Brain microvascular endothelial cell (primary cell): ENCODE data around the gene ARHGAP32.

ENCODE experiments used
- DNase-seq: peaks from one replicate; pipeline ENCODE4 v3.0.0-alpha.2; 2020
- H3K27ac ChIP-seq: fragments of 250-450 bp; sonication (Bioruptor Pico); 2 replicates; pipeline ENCODE4 v1.5.1; 2020; ENCODE audit warnings: mild to moderate bottlenecking, moderate library complexity
- H3K27me3 ChIP-seq: fragments of 250-450 bp; sonication (Bioruptor Pico); replicated peaks from 2 replicates; pipeline ENCODE4 v1.5.1; 2020; ENCODE audit warnings: mild to moderate bottlenecking
- H3K36me3 ChIP-seq: fragments of 250-450 bp; sonication (Bioruptor Pico); replicated peaks from 2 replicates; pipeline ENCODE4 v1.5.1; 2020; ENCODE audit warnings: mild to moderate bottlenecking
- H3K4me3 ChIP-seq: 2 replicates; pipeline ENCODE4 v1.5.1; 2011; ENCODE audit warnings: low read depth, mild to moderate bottlenecking, control low read depth, low read length, moderate library complexity
- CTCF ChIP-seq: IDR thresholded peaks from 2 replicates; pipeline ENCODE4 v1.5.1; 2011; ENCODE audit warnings: low read depth, mild to moderate bottlenecking, moderate library complexity, low read length, control low read depth, inconsistent platforms; ENCODE audit errors: missing control alignments
- in situ Hi-C: cut with HindIII; loops from 2 replicates; pipeline ENCODE4 v1.10.0; 2017; ENCODE audit warnings: low sequenced_read_pairs, low pct_ligation_motif_present

ARHGAP32 gene

GRCh38 chr11:128919216-128919615, 272.9 kb downstream of the ARHGAP32 start:
- DNase-seq, result no peak
- no peak for TF ChIP-seq CTCF
- no peaks in the 10 kb centered on the region for H3K36me3 ChIP-seq
- peaks cover under 1% of the 10 kb centered on the region for H3K27me3 ChIP-seq
- in situ Hi-C loops, result no loop called here
- H3K27ac ChIP-seq, result no peak overlapping the region
- H3K4me3 ChIP-seq, result no peak overlapping the region

GRCh38 chr11:128917144-128917724, 274.9 kb downstream of the ARHGAP32 start:
- H3K27me3 ChIP-seq, result no peaks in the 10 kb centered on the region
- in situ Hi-C loops, result no loop called here
- TF ChIP-seq CTCF, result no peak
- no peak for DNase-seq
- no peak overlapping the region for H3K27ac ChIP-seq
- H3K36me3 ChIP-seq, result no peaks in the 10 kb centered on the region
- H3K4me3 ChIP-seq, result no peak overlapping the region

- H3K27ac ChIP-seq, result no peak overlapping the region
- no peak for DNase-seq
- no peak overlapping the region for H3K4me3 ChIP-seq
- no peaks in the 10 kb centered on the region for H3K36me3 ChIP-seq
- no peak for TF ChIP-seq CTCF
- no peaks in the 10 kb centered on the region for H3K27me3 ChIP-seq
- in situ Hi-C loops, result no loop called here
These were observed 275.4 kb downstream of the ARHGAP32 start for GRCh38 chr11:128916681-128917080.

- TF ChIP-seq CTCF, result no peak
- H3K4me3 ChIP-seq, result no peak overlapping the region
- DNase-seq, result no peak
- no peaks in the 10 kb centered on the region for H3K36me3 ChIP-seq
- H3K27me3 ChIP-seq, result no peaks in the 10 kb centered on the region
- no peak overlapping the region for H3K27ac ChIP-seq
- in situ Hi-C loops, result no loop called here
These were observed 276.0 kb downstream of the ARHGAP32 start for GRCh38 chr11:128916037-128916572.

GRCh38 chr11:128915149-128915521, 277.0 kb downstream of the ARHGAP32 start:
- DNase-seq, result no peak
- Histone ChIP-seq H3K4me3 (no peak overlapping the region), H3K27me3 (no peaks in the 10 kb centered on the region), H3K27ac (no peak overlapping the region), H3K36me3 (no peaks in the 10 kb centered on the region)
- in situ Hi-C loops, result no loop called here
- TF ChIP-seq CTCF, result no peak
